ENCODE data around the gene CYB561D1.

DNA sequence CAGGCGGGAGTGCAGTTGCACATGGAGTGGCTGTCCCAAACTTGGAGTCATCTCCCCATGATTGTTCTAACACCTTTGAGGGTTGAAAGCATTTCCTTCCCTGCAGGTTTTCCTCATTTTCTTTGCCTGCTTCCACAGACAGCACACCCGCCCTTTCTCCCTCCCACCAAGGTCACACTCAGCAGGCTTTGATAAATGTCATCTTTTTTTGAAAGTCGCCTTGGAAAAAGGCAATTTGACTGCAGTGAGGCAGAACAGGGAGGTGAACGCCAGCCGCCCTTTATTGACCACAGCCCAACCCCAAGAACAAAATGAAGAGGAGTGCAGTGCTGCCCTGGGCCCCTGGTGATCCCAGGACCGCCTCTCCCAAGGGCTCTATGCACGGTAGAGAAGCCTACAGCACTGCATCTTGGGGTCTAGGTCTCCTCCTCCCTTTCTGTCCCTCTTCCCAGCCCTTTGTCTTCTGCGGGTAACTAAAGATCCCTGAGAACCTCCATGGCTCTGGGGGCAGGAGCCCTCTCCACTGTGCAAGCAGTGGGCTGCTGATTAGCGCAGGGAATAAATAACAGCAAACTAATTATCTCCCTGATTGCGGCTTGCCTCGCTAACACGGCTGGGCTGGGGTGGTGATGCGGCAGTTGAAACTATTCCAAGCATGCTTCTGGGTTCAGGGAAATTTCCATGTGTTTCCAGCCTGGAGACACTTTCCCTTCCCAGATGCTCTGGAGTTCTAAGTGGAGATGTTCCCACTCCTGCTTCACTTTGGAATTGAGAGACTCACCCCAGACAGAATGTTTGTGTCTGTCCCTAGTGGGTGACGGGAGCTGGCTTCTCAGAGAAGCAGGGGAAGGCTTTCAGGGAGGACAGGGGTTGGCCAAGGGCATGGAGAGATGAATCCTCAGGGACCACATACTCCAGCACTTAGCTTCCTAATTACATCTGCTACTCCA, 27.4 kb downstream of the CYB561D1 start:
- TF ChIP-seq, protein P1, sequence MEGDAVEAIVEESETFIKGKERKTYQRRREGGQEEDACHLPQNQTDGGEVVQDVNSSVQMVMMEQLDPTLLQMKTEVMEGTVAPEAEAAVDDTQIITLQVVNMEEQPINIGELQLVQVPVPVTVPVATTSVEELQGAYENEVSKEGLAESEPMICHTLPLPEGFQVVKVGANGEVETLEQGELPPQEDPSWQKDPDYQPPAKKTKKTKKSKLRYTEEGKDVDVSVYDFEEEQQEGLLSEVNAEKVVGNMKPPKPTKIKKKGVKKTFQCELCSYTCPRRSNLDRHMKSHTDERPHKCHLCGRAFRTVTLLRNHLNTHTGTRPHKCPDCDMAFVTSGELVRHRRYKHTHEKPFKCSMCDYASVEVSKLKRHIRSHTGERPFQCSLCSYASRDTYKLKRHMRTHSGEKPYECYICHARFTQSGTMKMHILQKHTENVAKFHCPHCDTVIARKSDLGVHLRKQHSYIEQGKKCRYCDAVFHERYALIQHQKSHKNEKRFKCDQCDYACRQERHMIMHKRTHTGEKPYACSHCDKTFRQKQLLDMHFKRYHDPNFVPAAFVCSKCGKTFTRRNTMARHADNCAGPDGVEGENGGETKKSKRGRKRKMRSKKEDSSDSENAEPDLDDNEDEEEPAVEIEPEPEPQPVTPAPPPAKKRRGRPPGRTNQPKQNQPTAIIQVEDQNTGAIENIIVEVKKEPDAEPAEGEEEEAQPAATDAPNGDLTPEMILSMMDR (IDR thresholded peaks at IDR 0.05), result no peak
- no peak for TF ChIP-seq POLR2A (IDR thresholded peaks at IDR 0.05)
